ENCODE measurements around the gene VWA8.
"Not testable (repeated sequence)": the region's sequence is repeated elsewhere in the genome, so short reads cannot be mapped to it uniquely, and the experiment has no call there.

Gene VWA8

GRCh38 chr13:41573640-41574039, 387.3 kb downstream of the VWA8 start:
- not testable (repeated sequence) for DNase-seq

- not testable (repeated sequence) for DNase-seq
These were observed 389.0 kb downstream of the VWA8 start for GRCh38 chr13:41571817-41572340.

GRCh38 chr13:41568972-41569351, 391.9 kb downstream of the VWA8 start:
- DNase-seq, result no peak

- DNase-seq, result no peak
These were observed 392.6 kb downstream of the VWA8 start for GRCh38 chr13:41568143-41568971.

- no peak for DNase-seq
These were observed 393.5 kb downstream of the VWA8 start for GRCh38 chr13:41567363-41567762.

GRCh38 chr13:41565846-41566245, 395.1 kb downstream of the VWA8 start:
- DNase-seq, result no peak

GRCh38 chr13:41565216-41565615, 395.7 kb downstream of the VWA8 start:
- no peak for DNase-seq

GRCh38 chr13:41563984-41564365, 396.9 kb downstream of the VWA8 start:
- no peak for DNase-seq

GRCh38 chr13:41563341-41563983, 397.4 kb downstream of the VWA8 start:
- DNase-seq, result no peak

- no peak for DNase-seq
These were observed 398.2 kb downstream of the VWA8 start for GRCh38 chr13:41562541-41563178.

- no peak for DNase-seq
These were observed 398.8 kb downstream of the VWA8 start for GRCh38 chr13:41562083-41562482.

GRCh38 chr13:41561170-41561569, 399.7 kb downstream of the VWA8 start:
- no peak for DNase-seq

- DNase-seq, result no peak
These were observed 401.9 kb downstream of the VWA8 start for GRCh38 chr13:41558781-41559560.

GRCh38 chr13:41557719-41558118, 403.2 kb downstream of the VWA8 start:
- DNase-seq, result no peak

- no peak for DNase-seq
These were observed 406.1 kb downstream of the VWA8 start for GRCh38 chr13:41554626-41555386.

- DNase-seq, result no peak
These were observed 406.7 kb downstream of the VWA8 start for GRCh38 chr13:41554180-41554579.

- no peak for DNase-seq
These were observed 408.9 kb downstream of the VWA8 start for GRCh38 chr13:41552031-41552430.

GRCh38 chr13:41550276-41550675, 410.6 kb downstream of the VWA8 start:
- DNase-seq, result no peak

GRCh38 chr13:41549491-41549890, 411.4 kb downstream of the VWA8 start:
- no peak for DNase-seq

- no peak for DNase-seq
These were observed 412.0 kb downstream of the VWA8 start for GRCh38 chr13:41548910-41549309.

- DNase-seq, result no peak
These were observed 412.9 kb downstream of the VWA8 start for GRCh38 chr13:41548031-41548430.
